ENCODE results near the gene LCP2.

LCP2 gene

DNA sequence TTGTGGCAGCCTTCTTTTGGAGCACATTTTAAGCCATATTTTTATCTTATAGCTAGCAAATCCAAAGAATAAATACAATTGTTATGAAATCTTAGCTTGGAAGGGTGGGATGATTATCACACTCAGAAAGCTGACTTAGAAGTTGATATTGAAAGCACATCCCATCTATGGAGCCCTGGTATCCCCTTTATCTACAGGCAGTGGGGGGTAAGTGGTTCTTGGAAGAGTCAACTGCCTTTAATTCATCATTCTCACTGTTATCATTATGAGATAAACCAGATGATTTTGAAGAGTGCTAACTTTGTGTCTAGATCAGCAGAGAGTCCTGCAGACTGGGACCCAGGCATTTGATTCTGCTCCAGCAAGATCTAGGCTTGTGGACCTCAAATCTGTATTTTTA, 3.0 kb downstream of the LCP2 start:
- DNase-seq, result no peak

DNA sequence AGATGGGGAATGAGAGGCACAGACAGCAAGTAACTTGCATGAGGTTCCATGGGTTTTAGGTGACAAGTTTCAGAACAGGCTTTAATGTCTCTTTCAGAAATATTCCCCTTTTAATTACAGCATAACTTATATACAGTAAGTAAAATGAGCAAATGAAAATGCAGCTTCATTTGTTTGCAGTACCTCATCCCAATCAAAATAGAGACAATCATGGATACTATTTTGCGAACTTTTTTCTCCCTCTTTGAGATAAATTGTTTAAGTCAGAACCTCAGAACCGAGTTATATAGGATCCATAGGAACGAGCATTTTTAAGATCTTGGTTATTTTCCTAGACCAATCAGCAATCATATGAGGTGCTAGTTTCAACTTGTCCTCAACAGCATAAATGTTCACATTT, 3.5 kb downstream of the LCP2 start:
- DNase-seq, result no peak

DNA sequence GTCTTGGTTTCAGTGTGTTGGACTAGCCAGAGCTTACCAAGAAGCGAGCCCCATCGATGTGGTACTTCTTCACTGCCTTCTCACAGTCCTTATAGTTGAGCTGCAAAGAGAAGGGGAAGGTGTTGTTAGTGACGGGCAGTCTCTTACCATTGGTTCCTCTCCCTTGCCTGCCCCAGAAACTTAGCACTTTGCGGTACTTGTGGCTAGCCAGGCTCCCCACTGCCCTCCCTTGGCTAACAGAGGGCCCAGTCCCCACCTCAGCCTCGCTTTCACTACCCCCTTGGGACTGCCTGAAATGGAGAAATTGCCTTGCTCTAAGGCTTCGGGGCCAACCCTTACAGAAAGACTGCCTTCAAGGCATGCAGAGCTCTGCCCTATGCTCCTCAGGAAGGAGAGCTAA, 4.3 kb downstream of the LCP2 start:
- no peak for DNase-seq

DNA sequence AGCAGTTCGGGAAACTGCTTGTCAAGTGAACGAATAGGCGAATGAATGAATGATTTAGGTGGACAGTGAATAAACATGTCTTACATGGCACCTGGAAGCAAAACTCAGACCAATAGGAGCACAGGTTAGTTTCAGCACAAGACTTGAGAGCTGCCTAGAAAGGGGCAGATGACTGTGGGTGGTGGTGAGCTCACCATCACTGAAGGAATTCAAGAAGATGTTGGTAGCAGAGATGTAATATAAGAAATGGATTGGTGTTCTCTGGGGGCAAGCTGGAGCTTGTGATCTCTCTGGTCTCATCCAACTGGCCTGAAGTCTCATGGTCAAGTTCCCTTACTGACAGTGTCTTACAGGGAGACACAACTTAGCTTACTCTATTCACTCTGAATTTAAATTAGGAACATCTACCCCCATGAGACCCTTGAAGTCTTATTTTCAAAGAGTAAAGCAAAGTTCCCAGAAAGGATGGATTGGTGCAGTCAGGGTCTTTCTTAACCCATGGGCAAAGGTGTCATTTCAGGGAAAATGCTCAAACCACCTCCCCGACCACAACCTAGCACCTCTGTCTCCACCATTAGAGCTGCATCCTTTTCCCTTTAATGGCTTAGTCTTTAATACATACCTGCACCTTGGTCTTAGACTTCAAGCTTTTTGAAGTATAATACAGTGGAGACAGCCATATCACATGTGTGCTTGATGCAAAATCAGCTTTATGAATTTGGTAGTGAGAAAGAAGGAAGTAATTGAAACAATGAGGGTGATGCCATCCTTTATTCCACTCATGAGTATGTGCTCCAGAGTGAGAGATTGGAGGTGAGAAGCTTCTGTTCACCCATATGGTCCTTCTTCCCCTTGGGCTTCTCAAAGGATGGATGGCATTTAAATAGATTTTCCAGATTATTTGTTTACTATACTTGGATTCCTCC, 5.1 kb downstream of the LCP2 start:
- no peak for DNase-seq

DNA sequence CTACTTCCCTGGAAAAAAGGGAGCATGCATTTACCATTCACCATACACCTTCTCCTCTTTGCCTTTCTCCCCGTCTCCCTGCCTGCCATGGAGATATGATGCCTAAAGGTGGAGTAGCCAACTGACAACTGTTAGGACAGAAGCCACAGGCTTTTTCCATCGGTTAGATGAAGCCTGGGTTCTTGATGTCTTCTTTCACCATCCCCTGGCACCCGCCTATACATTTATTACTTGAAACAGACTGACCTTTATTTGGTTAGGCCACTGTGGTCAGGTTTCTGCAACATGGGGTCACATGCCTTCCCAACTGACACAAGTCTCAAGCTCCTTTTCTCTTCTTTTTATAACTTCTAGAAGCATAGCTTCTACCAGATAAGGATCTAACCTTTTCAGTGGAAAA, 7.1 kb downstream of the LCP2 start:
- DNase-seq, result no peak

DNA sequence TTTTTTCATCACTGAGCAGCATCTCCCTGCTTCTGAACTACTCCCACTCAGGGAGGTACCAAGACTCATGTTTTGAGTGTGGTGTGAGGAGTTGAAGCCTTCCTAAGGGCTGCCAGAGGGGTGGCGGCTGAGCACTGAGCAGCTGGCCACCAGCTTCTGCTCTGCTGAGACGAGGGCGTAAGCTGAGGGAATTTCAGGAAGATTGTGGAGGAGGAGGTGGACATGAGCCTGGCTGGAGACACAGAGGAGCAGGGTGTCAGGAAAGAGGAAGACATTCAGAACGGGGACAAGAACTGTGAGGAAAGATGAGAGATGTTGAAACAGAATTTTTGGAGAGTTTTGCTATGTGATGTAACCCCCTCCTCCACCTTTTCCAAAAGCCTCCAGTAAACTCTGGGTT, 7.8 kb downstream of the LCP2 start:
- no peak for DNase-seq

DNA sequence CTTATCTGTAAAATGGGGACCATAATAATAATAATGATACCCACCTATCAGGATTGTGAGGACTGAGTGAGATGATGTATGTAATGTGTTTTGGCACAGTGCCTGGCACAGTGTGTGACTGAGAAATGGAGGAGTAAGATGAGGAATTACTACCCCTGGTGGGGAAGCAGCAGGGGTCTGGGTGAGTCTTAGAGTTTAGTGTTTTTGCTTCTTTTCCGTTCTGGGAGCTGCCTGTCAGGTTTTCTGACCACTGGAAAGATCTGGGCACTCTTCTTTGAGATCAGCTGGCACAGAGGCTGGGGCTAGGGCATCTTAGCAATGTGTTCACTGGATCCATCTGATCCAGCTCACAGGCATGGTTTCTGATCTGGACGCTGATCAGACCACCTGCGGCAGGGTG, 8.5 kb downstream of the LCP2 start:
- DNase-seq, result no peak

DNA sequence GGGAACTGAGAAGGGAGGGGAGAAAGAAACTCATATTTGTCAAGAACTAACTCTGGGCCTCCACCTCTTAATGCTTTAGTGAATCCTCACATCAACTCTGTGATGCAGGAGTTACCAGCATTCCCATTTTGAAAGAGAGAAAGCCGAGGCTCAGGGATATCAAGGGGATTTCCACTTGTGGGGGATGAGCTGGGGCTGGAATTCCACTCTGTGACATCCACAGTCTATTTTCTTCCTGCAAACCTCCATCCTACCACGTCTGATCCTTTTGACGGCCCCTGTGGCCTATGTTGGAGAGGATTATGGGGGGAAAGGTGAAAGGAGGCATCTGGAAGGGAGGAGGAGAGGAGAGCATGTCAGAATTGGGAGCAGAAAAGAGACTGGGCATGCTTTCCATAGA, 9.0 kb downstream of the LCP2 start:
- DNase-seq, result no peak

DNA sequence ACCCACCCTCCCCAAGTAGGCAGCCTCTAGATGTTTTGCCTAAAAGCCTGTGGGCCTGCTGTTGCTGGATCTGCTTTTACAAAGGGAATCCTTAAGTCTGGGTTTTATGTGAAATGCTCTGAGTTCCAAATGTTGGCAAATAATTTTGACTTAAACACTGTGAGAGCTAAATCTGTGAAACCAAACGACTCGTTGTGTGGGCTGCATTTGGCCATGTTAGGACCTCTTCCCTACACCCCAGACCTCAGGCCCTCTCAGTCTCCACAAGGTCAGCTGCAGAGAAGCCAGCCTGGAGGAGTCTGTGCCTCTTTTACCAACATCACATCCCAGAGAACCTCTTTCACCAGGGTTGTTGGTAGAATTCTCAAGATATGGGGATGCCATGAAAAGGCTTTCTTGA, 9.4 kb downstream of the LCP2 start:
- no peak for DNase-seq

DNA sequence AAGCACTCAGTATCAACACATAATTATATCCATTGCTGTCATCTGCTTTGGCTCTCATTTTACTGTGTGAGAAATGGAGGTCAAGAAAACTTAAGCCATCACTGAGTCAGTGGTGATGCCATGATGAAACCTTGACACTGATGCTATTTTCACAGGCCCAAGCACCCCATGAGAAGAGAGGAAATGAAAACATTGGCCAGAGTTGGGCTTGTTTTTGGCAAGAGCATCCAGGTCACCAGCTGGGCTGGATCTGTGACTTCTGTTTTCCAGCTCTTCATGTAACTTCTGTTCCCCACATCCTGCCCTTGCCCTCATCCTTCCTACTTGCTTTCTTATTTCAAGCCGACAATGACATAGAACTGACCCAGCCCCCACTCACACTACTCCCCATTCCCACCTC, 10.0 kb downstream of the LCP2 start:
- DNase-seq, result no peak

DNA sequence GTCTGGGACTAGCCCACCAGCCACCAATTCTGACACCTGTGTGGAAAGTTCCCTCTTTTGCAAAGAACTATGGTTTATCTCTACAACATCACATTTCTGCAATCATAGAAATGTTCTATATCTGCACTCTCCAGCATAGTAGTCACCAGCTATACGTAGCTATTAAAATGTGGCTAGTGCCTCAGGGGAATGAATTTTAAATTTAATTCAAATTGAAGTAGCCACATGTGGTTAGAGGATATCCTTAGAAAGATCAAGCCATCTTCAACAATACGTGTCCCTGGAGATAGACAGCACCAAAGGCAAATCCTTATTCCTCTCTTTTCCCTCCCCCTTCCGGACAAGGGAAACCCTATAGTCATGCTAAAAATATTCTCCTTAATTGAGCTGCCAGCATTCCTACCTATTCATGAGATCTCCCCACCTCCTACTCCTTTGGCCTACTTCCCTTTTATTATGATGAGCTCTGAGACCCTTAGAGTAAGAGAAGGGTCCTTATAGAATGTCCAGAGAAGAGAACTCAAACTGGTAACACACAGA, 11.1 kb downstream of the LCP2 start:
- DNase-seq, result no peak

DNA sequence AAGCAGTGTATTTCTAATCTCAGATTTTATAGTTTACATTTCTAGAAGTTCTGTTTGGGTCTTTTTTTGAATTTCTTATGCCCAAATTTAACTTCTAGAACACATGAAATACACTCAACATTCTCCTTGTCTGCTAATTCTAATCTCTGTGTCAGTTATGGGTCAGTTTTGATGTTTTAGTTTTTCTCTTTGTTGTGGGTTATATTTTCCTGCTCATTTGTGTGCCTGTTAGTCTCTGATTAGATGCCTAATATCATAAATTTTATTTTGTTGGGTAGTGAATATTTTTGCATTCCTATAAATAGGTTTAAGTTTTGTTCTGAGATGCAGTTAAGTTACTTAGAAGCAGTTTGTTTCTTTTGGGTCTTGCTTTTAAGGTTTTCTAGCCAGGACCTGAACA, 12.4 kb downstream of the LCP2 start:
- no peak for DNase-seq

DNA sequence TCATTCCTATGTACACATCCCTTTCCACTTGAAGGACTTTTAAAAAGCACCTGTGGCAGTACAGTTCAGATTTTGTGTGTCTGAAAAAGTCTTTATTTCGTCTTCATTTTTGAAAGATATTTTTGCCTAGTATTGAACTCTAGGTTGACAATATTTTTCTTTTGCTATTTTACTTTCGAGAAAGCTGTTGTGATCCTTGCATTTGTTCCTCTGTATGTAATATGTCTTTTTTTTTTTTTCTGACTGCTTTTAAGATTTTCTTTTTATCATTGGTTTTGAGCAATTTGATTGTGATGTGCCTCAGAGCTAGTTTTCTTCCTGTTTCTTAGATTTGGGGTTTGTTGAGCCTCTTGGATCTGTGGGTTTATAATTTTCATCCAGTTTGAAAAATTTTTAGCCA, 13.3 kb downstream of the LCP2 start:
- DNase-seq, result no peak

DNA sequence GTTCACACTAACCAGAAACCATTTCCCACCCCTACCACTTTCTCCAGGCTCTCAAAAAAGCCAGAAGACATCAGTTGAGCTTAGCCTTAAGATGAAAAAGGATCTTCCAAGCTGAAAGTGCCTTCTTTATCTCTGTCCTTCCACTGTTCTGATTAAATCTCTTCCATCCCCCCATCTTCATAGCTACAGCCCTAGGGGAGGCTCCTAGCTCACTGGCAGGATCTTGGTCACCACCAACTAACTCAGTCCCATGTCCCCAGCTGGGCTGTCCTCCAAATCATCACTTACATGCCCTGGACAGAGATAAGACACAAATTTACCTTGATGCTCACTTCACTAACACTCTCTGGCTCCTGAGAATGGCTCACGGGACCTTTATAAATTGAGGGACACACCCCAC, 14.3 kb downstream of the LCP2 start:
- no peak for DNase-seq

DNA sequence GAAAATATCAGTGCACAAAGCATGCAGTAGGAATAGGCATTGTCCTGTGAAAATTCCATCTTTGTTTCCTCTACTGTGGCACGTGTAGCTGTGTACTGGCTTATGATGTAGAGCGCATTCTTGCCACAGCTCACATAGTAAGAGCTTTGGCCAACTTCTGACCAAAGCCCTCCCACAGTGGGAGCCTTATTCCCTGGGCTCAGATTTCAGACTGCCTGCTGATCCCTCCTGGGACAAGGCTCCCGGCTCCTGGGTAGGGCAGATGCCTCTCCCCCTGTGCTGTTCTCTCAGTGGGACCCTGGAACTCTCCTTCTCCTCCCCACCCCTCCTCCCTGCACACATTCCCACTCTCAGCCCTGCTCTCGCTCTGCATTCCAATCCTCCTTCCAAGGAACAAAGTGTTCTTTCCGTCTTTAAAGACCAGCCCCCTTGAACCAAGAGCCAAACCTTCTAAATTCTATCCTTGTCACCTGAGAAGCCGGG, 17.5 kb downstream of the LCP2 start:
- DNase-seq, result no peak

DNA sequence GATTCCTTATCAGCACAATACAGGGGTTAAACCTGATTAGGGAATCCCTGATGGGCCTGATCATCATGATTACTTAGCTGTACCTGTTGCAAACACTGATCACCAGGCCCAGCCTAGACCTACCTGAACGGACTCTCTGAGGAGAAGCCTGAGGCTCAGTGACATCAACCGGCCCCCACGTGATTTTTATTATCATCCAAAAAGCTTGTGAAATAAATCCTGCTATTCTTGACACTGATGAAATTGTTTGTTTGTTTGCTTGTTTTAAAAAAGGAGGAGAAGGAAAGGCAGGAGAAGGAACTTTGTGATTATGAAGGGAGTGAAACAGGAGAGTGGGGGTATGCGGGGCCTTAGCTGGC, 18.1 kb downstream of the LCP2 start:
- no peak for DNase-seq

DNA sequence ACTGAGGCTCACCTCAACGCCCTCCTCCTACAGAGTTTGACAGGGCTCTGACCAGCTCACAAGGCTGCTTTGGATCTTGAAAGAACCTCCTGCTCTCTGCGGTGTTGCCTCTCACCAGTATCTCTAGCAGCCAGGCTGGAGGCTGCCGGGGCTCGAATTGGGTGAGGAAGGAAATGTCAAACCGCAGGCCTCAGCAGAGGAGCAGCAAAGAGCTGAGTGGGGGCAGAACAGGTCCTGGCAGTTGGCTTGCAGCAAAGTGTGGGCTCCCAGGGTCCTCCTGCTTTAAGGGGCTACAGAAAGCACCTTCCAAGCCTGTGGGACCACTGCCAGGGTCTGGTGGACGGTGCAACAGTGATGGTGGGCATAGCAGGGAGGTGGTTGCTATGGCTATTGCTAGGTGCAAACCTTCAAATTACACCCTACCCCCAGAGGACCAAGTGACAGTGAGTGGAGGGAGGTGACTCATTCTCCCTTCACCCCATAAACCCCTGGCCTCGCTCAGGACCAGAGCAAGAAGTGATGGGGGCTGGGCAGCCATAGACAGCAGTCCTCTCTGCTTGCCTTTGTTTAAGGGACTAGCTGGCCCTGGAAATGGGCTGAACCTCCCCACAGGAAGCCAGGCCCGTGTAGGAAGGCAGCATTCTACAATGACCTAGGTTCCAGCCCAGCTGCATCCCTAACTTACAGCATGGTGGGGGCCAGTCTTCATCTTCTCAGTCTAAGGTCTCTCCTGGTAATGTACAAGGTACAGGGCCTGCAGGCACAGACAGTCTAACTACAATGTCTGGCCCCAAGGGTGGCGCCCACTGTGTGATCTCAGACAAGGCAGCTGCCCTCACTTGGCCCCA, 18.7 kb downstream of the LCP2 start:
- DNase-seq, result no peak

DNA sequence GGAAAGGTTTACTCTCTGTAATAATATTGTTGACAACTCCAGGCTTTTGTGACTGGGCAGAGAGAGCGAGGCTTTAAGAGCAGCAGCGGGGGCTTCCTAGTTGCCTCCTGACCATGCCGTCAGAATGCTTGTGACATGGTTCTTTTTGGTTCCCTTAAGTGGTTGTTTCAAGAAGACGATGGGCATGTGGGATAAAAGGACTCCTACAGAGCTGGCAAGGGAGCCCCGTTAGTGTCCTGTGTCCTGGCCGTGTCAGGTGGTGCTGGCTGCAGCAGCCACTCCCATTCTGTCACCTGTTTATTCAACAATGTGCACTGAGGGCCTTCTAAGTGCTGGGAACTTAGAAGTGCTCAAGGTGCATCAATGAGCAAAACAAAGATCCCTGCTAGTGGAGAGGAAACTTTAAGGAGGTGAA, 19.7 kb downstream of the LCP2 start:
- DNase-seq, result no peak

DNA sequence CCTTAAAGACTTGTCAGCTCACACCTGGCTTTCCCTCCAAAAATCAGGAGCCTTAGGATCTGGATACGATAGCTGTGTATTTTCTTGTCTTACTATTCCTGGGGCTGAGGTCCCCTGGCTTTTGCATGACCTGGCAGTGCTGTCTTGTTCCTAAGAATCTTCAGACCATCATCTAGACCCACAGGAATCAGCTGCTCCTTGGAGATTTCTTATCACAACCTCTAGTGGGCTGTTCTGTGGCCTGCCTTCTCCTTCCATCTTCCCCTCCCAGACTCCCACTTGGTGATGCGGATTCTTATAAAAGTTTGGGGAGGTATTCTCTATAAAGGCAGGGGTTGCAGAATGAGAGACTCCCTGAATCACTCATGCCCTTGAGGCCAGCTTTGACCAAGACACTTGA, 21.4 kb downstream of the LCP2 start:
- DNase-seq, result no peak

DNA sequence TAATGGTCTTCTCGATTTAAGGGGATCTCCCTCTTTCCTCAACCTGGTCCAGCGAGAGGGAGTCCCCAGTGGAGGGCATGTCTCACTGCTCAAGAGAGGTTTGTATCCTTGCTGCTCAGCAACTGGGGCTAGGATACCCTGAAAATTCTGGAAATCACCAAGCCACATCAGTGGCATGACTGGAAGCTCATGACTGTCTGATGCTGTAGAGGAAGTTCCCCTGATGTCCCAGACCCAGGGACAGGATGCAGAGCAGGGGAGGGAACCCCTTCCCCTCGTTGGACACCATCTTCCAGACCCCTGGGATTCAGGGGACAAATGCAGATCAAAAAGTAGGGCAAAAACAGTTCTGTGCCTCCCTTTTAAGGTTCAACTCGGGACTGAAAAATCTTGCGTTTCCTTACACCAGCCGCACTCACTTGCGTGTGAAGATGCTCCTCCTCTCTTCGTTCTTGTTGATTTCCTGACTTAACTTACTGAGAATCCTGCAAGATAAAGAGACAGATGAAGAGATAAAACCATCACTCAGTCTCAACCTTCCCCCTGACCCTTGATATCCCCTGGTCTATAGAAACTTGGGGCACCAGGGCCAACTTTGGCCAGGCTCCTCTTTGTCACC, 22.1 kb downstream of the LCP2 start:
- DNase-seq, result no peak

DNA sequence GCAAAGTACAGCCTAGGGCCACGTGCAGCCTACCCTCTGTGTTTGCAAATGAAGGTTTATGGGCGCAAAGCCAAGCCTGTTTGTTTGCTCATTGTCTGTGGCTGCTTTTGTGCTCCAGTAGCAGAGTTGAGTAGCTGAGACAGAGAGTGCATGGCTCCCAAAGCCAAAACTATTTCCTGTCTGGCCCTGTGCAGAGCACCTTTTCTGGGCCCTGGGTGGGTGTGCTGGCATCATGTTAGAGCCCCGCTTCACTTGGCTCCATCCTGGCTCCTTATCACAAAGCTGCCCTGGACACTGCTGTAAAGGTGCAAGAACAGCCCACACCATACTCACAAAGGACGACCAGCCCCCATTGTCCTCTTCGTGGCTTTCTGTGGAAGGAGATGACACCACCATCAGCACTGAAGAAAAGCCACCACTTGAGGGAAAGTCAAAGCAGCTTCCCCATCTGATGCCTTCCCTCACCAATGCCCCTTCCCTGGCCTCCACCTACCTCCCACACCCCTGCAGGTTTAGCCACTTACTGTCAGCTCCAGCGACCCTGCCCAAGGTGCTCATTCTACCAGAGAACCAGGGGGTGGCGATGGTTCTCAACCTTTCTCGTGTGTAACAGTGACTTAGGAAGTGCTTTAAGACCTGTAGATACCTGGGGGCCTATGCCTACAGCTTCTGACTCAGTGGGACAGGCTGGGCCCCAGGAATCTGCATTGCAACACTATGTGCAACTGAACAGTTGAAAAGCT, 23.4 kb downstream of the LCP2 start:
- DNase-seq, result peak; percentile 63

DNA sequence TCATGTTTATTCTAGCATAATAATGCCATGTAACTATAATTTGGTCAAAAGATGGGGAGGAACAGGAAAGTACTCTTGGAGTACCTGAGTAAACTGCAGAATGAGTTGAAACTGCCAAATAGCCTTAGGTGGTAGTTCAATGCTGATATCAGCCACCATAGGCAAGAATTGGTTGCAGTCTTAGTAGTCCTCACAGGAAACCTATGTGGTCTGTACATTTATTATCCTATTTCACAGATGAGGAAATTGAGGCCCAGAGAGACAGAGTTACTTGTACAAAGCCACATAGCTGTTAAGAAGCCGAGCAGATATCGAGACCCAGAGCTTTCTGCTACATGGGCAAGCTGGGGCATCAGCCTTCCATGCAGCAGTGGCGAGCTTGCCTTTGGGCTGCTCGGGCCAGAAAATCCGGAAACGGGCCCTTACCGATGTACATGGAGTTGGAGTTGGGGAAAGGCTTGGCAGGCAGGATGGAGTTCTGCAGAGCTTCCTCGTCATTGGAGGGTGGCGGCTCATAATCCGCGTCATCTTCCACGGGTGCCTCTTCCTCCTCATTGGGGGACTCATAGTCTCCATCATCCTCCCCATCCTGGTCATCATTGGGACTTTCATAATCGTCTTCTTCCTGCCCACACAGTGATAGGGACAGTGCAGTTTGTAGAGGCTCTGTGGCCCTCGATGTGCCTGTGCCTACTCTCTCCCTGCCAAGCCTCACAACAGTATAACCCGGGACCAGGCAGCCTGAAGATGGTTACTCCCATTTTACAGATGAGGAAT, 27.1 kb downstream of the LCP2 start:
- DNase-seq, result no peak

Measured in NCI-H526 treated with DMSO at 0.1 percent for 48 hours (cell line).